Amniotic epithelial cell (primary cell): ENCODE data around the gene AP1S2.
"Not testable (repeated sequence)": the region's sequence is repeated elsewhere in the genome, so short reads cannot be mapped to it uniquely, and the experiment has no call there.

ENCODE experiments used
- DNase-seq: peaks from one replicate; pipeline ENCODE4 v3.0.0-alpha.2; 2010; ENCODE audit warnings: low read depth

The AP1S2 gene

DNA sequence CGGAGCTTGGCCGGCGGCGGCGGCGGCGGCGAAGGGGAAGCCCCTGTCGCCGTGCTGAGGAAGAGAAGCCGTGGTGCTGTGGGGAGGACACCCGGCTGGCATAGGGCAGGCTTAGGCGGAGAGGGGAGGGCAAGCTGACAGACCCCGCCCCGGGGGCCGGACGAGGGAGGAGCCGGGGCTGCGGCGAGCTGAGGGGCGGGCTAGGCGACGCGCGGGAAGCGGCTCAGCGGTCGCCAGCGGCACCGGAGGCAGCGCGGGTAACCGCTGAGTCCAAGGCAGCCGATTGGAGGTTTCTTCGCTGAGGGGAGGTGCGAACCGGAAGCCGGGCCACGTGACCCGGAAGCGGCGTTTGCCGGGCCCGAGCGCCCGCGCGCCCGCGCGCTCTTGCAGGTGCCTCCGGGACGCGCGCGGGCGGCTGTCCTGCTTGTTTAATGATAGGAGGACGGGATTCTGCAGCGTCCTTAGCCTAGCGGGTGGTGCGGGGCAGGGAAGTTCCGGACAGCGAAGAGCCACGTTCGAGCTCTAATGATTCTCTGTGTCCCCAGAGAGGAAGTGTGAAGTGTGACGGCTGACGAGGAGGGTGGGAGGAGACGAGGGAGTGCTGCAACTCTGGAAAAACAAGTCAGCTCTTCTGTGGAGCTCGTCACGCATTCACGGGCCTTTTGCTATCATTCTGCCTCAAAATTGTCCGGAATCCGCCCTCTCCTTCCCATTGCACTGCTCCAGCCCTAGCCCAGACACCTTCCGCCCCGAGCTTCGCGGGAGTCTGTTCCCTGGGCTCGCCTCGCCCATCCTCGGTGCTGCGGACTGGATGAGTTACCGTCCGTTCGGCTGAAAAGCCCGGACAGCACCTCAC is at the start of gene AP1S2:
AP1S2 (minus strand) TSS at position 102 of the 856 bp plus-strand sequence. CDS start 2,289 bp downstream, outside the sequence.
- DNase-seq, result peak; percentile 86

DNA sequence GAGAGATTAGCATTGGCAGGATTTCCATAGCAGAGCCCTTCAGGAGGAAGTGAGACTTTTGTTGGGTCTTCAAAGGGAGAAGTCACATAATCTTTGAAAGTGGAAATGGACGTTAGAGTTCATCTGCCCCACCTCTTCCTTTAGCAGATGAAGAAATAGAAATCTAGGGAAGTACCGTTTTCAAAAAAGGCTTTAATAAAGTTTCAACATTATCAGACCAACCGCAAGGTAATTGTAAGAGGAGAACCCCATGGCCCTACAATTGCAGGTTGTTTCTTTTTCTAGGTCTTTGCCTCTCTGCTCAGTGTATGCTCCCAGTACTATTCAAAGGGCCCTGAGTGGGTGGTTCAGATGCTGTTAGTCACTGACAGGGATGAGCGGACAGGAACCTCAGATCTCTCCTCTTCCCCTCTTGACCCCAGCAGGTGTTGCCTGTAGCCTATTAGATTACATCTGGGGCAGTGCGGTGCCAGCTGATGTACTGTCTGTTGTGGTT is 48.6 kb upstream of the AP1S2 start:
- no peak for DNase-seq

DNA sequence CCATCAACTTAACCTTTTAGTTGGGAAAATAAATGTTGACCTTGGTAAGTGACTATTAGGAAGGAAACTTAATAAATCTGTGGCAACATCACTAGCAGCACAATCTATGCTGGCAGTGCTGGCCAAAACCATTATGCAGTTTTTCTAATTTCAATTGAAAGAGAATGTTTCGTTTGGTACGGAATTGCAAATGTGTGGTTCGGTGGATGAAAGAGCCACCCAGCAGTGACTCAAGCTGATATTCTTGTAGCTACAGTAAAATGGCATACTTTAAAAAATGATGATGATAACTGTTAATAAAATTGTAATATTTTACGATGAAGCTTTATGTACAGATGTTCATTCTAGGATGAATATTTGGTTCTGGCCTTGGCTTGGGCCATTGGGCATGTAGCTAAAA is 40.7 kb upstream of the AP1S2 start:
- no peak for DNase-seq

DNA sequence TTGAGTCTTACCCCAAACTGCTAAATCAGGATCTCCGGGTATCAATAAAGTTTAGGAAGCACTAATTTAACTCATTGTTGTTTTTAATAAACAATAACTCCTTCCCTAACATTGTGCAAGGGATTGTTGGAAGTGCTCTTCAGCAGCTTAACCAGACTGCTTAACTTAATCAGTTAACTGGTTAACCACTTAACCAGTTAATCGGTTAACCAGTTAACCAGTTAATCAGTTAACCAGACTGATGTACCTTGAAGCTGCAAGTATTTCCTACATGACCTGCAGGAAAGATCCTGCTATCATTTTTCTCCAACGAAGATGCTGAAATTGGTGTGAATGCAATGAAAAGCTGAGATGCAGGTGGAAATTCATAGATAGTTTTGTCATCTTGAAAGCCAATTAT is 40.1 kb upstream of the AP1S2 start:
- DNase-seq, result no peak

DNA sequence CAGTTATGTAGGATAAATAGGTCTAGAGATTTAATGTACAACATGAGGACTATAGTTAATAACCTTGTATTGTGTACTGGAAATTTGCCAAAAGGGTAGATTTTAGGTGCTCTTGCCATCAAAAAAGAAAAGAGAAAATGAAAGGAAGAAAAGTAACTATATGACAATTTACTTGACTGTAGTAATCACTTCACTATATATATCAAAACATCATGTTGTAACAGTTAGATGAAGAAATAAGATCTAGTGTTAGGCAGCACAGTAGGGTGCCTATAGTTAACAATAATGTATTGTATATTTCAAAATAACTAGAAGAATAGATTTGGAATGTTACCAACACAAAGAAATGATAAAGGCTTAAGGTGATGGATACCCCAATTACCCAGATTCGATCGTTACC is 35.9 kb upstream of the AP1S2 start:
- DNase-seq, result no peak

DNA sequence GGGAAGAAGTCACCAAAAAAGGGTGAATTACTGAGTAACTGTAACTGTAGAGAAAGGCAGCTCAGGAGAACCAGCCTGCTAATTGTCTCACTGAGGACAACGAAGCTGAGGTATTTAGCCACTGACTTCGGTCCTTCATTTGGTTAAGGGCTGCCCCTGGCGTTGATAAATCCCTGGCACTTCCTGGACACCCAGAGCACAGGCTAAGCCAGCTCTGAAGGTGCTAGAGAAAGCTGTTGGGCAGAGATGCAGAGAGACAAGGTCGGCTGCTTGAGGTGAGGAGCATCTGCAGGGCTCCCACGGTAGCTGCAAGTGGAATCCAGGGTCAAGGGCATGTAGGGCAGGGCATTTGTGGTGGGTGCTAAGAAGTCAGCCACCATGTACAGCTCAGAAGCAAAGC is 33.4 kb upstream of the AP1S2 start:
- no peak for DNase-seq

DNA sequence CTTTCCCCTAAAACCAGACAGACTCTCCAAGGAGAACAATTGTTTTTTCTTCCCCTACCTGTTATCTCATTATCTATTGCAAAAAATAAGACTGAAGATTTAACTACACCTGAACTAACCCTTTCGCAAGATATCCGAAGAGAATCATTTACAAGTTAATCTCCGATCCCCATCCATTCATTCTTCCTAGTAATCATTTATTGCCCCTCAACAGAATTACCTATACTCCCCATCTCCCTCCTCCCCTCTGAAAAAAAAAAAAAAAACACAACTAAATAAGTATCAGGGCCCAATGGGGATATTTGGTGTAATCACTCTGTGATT is 28.9 kb upstream of the AP1S2 start:
- DNase-seq, result no peak

DNA sequence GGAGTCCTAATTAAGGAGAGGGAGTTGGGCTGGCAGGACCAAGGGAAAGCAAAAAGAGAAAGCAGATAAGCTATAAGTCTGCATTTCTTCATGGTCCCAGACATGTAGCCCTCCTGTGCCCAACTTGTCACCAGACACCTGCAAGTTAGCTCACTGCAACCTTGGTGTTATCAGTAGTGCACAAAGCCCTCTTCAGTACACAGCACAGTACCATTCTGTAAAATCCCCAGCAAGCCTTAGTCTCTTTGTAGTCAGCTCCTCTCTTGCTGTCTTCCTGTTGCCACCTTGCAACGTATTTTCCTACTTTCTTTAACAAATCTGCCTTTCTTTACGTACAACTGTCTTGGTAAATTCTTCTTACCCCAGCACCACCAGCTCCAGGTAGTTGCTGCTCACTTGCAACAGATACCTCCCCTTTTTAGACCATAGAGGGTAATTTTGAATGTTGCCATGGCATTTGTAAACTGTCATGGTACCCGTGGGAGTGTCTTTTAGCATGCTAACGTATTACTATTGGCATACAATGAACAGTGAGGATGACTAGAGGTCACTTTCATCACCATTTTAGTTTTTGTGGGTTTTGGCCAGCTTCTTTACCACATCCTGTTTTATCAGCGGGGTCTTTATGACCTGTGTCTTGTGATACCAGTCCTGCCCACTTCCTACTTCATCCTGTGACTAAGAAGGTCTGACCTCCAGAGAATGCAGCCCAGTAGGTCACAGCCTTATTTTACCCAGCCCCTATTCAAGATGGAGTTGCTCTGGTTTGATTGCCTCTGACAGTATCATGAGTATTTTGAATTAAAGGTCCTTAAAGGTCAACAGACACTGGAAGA is 28.3 kb upstream of the AP1S2 start:
- peak; percentile 49 for DNase-seq

DNA sequence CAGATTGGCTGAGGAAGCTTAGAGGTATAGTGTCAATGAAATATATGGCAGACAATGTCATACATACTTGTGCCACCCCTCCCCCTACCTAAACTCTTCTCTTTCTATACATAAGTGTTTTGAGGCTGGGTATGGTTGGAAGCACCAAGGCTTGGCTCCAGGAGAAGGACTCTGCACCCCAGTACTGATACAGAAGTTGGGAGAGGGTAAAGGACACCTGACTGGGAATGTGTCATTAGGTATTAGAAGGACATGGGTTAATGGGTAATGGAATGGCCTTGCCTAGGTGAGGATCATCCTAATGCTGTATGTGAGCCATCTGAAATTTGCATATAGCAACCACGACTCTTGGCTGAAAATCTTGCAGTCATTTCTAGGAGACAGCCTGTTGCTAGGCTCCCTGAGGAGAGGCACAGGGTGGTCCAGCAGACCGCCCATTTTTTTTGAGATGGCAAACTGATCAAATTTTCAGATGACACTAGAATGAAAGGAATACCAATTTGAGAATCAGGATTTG is 26.8 kb upstream of the AP1S2 start:
- DNase-seq, result no peak

DNA sequence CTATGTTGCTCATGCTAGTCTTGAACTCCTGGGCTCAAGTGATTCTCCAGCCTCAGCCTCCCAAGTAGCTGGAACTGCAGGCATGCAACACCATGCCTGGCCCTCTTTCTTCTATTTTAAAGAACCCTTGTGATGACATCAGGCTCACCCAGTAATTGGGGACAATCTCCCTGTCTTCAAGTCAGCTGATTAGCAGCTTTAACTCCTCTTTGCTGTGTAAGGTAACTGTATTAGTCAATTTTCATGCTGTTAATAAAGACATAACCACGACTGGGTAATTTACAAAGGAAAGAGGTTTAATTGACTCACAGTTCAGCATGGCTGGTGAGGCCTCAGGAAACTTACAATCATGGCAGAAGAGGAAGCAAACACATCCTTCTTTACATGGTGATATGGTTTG is 23.3 kb upstream of the AP1S2 start:
- not testable (repeated sequence) for DNase-seq

DNA sequence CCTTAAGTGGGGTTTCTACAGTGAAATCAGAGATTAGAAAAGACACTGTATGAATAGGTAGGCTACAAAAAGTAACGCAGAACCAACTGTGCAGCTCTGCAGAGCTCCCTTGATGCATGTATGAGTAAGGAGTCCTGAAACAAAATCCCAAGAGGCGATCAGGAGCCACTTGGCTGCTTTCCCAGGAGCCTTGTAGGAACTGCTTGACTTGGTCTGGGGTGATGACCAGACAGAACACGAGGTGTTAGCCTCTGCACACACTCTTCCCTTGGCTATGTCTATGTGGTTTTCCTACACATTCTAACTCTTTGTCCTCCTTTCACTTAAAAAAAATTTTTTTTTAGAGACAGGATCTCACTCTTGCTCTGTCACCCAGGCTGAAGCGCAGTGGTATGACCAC is 22.8 kb upstream of the AP1S2 start:
- peak; percentile 16 for DNase-seq

DNA sequence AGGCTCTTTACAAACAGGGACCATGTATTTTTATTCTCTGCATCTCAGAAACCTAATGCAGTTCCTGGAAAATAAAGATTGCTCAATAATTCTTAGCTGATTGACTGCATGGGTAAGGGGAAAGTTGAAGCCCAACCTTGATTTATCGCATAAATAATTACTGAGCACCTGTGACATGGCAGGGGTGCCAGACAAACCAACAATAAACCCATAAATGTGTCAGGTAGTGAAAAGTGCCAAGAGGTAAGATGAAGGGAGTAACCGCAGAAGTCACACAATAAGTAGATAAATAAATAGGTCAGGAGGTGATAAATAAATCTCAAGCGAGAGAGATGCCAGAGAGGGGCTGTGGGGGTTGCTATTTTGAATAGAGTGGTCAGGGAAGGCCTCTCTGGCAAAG is 20.1 kb upstream of the AP1S2 start:
- DNase-seq, result no peak

DNA sequence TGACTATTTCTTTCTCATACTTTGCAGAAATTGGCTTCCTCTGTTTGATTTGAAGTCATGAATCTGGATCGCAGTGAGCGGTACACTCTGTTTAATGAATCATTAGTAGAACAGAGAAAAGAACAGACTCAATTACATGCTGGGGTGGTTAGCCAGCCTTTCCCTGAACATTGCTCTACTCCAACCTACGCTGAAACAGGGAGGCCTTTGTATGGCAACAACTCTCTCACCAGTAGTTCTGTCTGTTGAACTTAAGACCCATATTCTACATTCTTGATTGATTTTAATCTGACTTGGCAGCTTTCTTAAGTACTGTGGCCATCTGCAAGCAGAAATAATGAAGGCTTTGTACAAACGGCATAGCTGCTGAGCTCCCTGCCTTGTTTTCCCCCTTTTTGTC is 19.0 kb upstream of the AP1S2 start:
- DNase-seq, result no peak

DNA sequence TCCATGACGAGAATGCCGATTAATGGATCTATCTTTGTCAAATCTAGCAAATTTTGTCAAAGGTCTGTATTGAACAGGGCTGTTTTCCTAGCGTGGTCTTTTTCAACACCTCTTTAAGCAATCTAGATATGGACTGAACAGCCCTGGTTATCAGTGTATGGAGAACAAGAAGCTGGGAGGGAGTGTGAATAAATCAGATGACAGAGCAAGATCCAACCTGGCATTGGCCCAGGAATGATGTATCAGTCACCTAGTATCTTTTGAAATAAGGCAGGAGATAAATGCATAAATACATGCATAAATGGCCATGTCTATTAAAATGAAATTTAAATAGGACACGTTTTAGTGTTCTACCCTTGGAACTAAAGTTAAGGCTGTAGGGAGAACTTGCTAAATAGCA is 15.7 kb upstream of the AP1S2 start:
- peak; percentile 29 for DNase-seq

DNA sequence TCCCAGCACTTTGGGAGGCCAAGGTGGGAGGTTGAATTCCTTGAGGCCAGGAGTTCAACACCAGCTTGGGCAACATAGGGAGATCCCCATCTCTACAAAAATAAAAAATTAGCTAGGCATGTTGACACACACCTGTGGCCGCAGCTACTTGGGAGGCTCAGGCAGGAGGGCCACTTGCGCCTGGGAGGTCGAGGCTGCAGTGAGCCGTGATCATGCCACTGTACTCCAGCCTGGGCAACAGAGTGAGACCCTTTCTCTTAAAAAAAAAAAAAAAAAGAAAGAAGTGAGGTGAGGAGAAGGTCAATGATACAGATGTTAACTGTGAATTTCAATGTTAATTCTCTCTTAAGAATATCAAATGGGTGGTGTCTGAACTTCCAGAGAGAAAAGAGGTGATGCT is 15.1 kb upstream of the AP1S2 start:
- no peak for DNase-seq

DNA sequence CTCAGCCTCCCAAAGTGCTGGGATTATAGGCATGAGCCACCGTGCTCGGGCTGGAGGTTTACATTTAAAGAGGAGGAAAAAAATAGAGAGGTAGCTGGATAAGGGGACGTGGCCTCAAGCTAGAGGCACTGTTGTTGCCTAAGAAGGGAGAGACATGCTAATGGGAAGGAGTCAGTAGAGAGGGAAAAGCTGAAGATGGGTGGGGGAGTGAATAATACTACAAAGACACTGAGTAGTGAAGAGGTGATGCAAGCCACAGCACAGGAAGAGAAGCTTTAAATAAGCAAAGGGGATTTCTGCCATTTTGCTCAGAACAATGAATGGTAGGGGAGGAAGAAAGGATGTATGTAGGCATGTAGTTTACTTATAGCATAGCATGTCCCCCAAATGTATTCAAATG is 11.5 kb upstream of the AP1S2 start:
- peak; percentile 1 for DNase-seq

DNA sequence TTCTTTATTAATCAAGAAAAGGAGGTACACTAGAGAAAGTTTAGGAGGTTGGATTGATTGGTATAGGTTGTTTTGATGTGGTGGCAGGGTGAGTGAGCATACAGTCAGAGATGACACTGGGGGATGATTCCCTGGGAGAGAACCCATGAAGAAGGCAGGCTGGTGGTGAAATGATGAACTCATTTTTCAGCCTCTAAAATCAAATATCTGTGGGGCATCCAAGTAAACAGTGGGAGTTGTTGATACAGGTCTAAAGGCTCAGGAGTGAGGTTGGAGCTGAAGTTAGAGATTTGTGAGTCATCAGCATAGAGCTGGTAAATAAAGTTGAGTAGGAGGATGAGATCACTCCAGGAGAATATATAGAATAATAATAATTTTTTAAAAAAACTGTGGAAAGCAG is 10.0 kb upstream of the AP1S2 start:
- DNase-seq, result peak; percentile 51

DNA sequence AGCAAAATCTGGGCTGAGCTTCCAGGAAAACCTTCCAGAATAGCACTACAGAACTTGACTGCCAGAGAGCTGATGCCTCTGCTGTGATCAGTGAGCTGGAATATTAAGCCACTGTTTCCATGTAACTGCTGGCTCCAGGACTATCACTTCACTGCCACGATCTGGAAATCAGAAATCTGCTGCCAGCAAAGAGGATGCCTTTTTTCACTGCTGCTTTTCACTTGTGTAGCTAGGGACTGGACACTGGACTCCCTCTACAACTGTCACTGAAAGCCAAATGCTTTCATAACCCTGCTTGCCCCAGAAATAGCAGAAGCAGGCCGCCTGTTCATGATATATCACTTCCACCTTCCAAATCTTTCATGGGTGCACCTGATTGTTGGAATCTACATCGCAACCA is 9.4 kb upstream of the AP1S2 start:
- no peak for DNase-seq

DNA sequence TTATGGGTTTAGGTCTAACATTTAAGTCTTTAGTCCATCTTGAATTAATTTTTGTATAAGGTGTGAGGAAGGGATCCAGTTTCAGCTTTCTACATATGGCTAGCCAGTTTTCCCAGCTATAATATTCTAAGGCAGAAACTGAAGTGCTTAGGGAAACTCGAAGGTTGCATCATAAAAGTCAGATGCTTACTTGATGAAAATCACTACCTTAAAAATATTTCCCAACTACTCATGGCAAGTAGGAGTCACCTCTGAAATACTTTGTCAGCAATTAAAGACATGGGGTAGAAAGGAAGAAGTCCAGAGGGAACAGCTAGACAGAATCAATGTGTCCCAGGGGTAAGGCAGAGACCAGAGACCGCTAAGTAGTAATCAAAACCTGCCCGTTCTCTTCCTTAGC is 6.3 kb upstream of the AP1S2 start:
- peak; percentile 1 for DNase-seq

DNA sequence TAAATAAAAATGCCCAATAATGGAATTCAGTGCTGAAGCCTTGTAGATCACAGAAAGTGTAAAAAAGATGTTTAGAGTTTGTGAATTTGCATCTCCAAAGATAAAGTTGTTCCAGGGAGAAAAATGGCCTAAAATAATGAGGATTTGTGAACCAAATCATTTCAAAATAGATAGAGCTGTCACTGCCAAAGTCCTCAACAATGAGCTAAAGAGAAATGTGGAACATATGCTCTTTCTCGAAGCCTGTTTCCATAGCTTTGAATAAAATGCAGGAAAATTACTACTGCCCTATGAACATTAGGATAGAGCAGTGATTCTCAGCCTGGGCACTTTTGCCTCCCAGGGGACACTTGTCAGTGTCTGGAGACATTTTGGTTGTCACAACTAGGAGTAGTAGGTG is 3.4 kb upstream of the AP1S2 start:
- no peak for DNase-seq

DNA sequence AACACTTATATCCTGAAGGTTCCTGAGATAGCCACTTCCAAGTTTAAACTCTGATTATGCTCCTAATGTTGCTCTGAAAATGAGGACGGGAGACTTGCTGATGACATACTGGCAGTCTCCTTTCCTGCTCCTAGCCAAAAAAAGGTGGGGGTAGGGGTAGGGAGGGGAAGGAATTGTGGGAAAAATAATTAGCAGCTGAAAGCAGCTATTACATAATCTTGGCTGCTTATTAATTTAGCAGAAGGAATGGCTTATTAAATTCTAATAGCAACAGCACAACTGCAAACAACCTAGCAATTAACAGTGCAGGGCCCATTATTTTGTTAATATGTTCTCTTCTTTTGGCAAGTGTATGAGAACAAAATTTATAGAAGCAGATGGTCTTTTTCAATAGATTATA is 2.0 kb upstream of the AP1S2 start:
- no peak for DNase-seq

DNA sequence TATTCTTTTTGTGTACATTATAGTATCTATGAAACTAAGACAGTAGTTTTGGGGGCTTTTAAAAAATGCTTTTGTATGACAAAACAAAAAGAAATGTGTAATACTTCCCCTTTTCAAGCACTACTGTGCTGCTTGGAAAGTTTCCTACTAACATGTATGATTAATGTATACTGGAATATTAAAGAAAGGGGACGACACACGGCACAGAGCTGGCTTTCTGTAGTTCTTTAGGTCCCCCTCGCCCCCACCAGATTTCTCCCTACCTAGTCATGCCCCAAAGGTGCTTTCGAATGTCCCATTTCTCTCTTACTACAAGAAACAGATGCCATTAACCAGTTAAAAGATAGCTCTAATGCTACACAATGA is 1.6 kb upstream of the AP1S2 start:
- no peak for DNase-seq

DNA sequence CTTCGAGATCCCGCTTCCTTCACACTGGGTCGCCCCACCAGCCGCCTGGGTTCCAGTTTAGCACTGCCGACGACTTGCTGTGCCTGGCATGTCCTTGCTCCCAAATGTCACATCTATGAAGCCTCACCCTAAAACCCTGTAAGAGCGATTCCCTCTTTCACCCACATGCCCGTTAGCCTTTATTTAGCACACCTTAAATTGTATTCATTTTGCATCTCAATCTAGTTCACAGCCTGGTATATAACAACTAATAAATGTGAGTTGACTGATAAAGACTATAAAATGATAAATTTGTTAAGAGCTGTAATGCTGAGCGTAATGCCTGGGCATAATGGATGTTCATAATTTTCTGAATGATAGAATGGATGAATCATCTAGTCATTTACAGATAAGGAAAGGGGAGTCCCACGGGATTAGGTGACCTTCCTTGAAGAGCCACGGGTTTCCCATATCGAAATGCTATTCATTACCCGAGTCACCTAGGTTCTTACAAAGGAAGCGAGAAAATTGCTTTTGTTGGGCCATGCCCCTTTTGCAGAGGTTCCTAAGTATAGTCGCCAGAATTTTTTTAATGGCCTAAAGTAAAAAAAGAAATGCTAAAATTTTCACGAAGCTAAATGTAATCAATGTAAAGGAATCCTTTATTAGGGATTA is 1.1 kb upstream of the AP1S2 start:
- DNase-seq, result peak; percentile 4
